ENCODE results near the gene ALCAM.

DNA sequence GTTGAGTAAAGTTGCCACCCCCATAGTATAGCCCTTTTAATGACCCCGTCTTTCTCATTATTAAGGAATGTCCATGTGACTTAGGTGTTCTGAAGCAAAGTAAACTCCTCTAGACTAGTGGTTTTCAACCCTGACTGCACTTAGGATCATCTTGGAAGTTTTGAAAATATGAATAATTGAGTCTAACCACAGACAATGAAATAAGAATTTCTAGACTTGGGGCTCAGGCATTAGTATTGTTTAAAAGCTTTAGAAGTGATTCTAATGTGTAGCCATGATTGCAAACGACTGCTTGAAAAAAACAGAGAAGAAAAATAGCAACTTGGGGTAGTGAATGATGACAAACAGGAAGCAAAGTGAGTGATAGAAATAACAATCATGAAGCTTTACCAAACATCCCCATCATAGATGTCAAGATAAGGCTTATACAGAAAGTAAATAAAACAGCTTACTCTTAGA is 35.0 kb downstream of the ALCAM start:
- TF ChIP-seq, protein P1, sequence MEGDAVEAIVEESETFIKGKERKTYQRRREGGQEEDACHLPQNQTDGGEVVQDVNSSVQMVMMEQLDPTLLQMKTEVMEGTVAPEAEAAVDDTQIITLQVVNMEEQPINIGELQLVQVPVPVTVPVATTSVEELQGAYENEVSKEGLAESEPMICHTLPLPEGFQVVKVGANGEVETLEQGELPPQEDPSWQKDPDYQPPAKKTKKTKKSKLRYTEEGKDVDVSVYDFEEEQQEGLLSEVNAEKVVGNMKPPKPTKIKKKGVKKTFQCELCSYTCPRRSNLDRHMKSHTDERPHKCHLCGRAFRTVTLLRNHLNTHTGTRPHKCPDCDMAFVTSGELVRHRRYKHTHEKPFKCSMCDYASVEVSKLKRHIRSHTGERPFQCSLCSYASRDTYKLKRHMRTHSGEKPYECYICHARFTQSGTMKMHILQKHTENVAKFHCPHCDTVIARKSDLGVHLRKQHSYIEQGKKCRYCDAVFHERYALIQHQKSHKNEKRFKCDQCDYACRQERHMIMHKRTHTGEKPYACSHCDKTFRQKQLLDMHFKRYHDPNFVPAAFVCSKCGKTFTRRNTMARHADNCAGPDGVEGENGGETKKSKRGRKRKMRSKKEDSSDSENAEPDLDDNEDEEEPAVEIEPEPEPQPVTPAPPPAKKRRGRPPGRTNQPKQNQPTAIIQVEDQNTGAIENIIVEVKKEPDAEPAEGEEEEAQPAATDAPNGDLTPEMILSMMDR (conservative IDR thresholded peaks at IDR 0.05 in 1 of 2, IDR thresholded peaks at IDR 0.05 in 1 of 2; ENCODE audit: extremely low read depth in 1 of 2, insufficient read depth in 1 of 2, low read depth in 1 of 2, low read length in 2 of 2): no peak
- no peak for TF ChIP-seq EZH2 (IDR thresholded peaks at IDR 0.05; ENCODE audit: borderline replicate concordance, low read length)
